ENCODE results near the gene NGB.

- TF ChIP-seq CTCF (IDR thresholded peaks at IDR 0.05; ENCODE audit: poor library complexity) (no peak), EZH2 (IDR thresholded peaks at IDR 0.05; ENCODE audit: borderline replicate concordance) (no peak)
These were observed 13.1 kb upstream of the NGB start for GRCh38 chr14:77284066-77284465.
